Left ventricle myocardium inferior (tissue), 1 donor: ENCODE data around the gene NALCN. TPM values are rescaled to one million over a fixed set of nuclear protein-coding genes. Genes with fewer than 3 reads are reported as not detected.

Source experiments
- DNase-seq: peaks from one replicate; pipeline ENCODE4 v3.0.0-alpha.2; 2020
- H3K27ac ChIP-seq: fragments of 200-600 bp; replicated peaks from 2 replicates; pipeline ENCODE4 v1.8.0; 2021
- H3K27me3 ChIP-seq: fragments of 200-600 bp; 2 replicates; pipeline ENCODE4 v1.8.0; 2021; ENCODE audit warnings: low read depth
- H3K36me3 ChIP-seq: fragments of 200-600 bp; 2 replicates; pipeline ENCODE4 v1.8.0; 2021
- H3K4me1 ChIP-seq: fragments of 200-600 bp; 2 replicates; pipeline ENCODE4 v1.8.0; 2021
- H3K4me3 ChIP-seq: fragments of 200-600 bp; 2 replicates; pipeline ENCODE4 v1.8.0; 2021; ENCODE audit warnings: mild to moderate bottlenecking, moderate library complexity
- H3K9me3 ChIP-seq: fragments of 200-600 bp; replicated peaks from 2 replicates; pipeline ENCODE4 v1.8.0; 2021
- CTCF ChIP-seq: fragments of 200-600 bp; IDR thresholded peaks from 2 replicates; pipeline ENCODE4 v1.8.0; 2021; ENCODE audit warnings: antibody characterized with exemption, mild to moderate bottlenecking, borderline replicate concordance
- intact Hi-C: fragments of 100-400 bp; cut with micrococcal nuclease; formaldehyde crosslinking; loops from one replicate; pipeline ENCODE4 v1.11.0; 2022
- total RNA-seq: library from RNA; stranded (reverse); fragmentation: NEBNext Ultra II Directional; extraction: Animal tissue kit (Norgen Biotek cat#: 25700); gene quantifications from one replicate; pipeline ENCODE4 v1.2.1, GENCODE V29; 2021
- donor health status: DM: no; HTN: yes; CAD: no; lungs with severe emphysema.

Gene NALCN
- total RNA-seq, 1 donor from 2014 or later = 8.3 TPM

DNA sequence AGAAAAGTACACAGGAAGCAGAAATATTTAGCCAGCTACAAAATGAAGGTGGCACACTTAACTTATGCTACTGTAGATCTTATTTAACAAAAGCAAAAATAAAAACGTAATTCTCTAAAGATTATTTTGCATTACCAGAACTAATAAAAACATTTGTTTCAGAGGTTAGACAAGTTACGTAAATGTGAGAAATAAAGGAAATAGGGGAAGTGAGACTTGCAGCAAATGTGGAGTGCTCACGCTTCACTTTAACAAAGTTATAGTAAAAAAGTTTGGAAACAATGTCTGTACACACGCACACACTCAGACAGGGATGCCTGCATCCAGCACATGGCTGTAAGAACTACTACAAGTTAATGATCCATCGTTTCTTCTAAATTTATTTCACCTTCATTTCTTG is 83.7 kb downstream of the NALCN start:
- intact Hi-C loops = no loop called here
- Histone ChIP-seq H3K4me1 (no peaks in the 10 kb centered on the region), H3K9me3 (no peaks in the 10 kb centered on the region), H3K36me3 (no peaks in the 10 kb centered on the region), H3K4me3 (no peak overlapping the region), H3K27me3 (no peaks in the 10 kb centered on the region), H3K27ac (no peak overlapping the region)
- DNase-seq = no peak
- no peak for TF ChIP-seq CTCF

GRCh38 chr13:101331731-101332130 is 84.6 kb downstream of the NALCN start:
- Histone ChIP-seq H3K27ac (no peak overlapping the region), H3K4me1 (peaks cover 2% of the 10 kb centered on the region), H3K4me3 (no peak overlapping the region), H3K27me3 (no peaks in the 10 kb centered on the region), H3K9me3 (no peaks in the 10 kb centered on the region), H3K36me3 (no peaks in the 10 kb centered on the region)
- DNase-seq = no peak
- intact Hi-C loops = no loop called here
- no peak for TF ChIP-seq CTCF

GRCh38 chr13:101327871-101328270 is 88.4 kb downstream of the NALCN start:
- H3K27me3 ChIP-seq = no peaks in the 10 kb centered on the region
- H3K4me1 ChIP-seq = peaks cover 5% of the 10 kb centered on the region
- no peak for DNase-seq
- H3K9me3 ChIP-seq = no peaks in the 10 kb centered on the region
- H3K27ac ChIP-seq = no peak overlapping the region
- TF ChIP-seq CTCF = no peak
- intact Hi-C loops = no loop called here
- H3K36me3 ChIP-seq = no peaks in the 10 kb centered on the region
- H3K4me3 ChIP-seq = no peak overlapping the region

DNA sequence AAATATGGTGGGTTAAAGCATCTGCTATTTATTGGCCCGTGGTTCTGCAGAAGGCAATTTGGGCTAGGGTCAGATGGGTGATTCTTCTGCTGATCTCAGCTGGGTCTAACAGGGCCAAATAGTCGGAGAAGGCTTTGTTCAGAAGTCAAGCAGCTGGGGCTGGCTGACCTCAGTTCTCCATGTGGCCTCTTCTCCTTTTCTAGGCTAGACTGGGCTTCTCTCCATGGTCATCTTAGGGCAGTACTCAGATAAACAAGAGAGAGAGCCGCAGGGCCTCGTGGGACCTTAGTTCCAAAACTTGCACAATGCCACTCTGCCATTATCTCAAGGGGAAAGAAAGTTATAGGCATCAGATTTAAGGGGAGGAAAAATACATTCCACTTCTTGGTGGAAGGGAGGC is 89.6 kb downstream of the NALCN start:
- Histone ChIP-seq H3K9me3 (no peaks in the 10 kb centered on the region), H3K36me3 (no peaks in the 10 kb centered on the region), H3K4me1 (peaks cover 5% of the 10 kb centered on the region), H3K27ac (no peak overlapping the region), H3K27me3 (no peaks in the 10 kb centered on the region), H3K4me3 (no peak overlapping the region)
- intact Hi-C loops = no loop called here
- no peak for DNase-seq
- no peak for TF ChIP-seq CTCF

GRCh38 chr13:101325423-101325822 is 90.9 kb downstream of the NALCN start:
- no peak for DNase-seq
- intact Hi-C loops = no loop called here
- Histone ChIP-seq H3K4me3 (no peak overlapping the region), H3K36me3 (no peaks in the 10 kb centered on the region), H3K9me3 (no peaks in the 10 kb centered on the region), H3K4me1 (peaks cover 5% of the 10 kb centered on the region), H3K27me3 (no peaks in the 10 kb centered on the region), H3K27ac (no peak overlapping the region)
- no peak for TF ChIP-seq CTCF

GRCh38 chr13:101323601-101324000 is 92.7 kb downstream of the NALCN start:
- no peak overlapping the region for H3K4me3 ChIP-seq
- no peaks in the 10 kb centered on the region for H3K27me3 ChIP-seq
- TF ChIP-seq CTCF = no peak
- no peak for DNase-seq
- H3K9me3 ChIP-seq = no peaks in the 10 kb centered on the region
- intact Hi-C loops = no loop called here
- no peaks in the 10 kb centered on the region for H3K36me3 ChIP-seq
- H3K4me1 ChIP-seq = peaks cover 5% of the 10 kb centered on the region
- H3K27ac ChIP-seq = no peak overlapping the region
